Glomerular visceral epithelial cell (primary cell): Measurements from ENCODE around the gene PDZD2.
"Not testable (repeated sequence)": the region's sequence is repeated elsewhere in the genome, so short reads cannot be mapped to it uniquely, and the experiment has no call there.

Experiments used
- DNase-seq: peaks from one replicate; pipeline ENCODE4 v3.0.0-alpha.2; 2016; ENCODE audit errors: extremely low spot score

Gene PDZD2

DNA sequence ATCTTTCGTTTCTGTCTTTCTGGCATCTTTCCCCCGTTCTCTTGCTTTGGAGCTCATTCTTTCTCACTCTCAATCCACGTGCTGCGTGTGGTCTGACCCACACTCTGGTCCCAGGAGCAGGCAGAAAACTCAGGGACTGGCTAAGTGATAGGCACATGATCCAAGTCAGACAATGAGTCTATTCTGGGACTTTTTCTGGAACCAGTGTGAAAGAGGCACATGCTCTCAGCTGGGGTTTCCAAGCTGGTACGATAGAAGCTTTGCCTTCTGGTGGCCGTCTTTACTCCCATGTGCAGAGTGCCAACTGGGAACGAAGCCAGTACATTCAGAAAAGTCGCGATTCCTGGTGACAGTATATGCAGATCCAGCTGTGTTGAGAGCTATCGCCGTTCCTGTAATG lies 94.4 kb downstream of the PDZD2 start:
- DNase-seq, result no peak

DNA sequence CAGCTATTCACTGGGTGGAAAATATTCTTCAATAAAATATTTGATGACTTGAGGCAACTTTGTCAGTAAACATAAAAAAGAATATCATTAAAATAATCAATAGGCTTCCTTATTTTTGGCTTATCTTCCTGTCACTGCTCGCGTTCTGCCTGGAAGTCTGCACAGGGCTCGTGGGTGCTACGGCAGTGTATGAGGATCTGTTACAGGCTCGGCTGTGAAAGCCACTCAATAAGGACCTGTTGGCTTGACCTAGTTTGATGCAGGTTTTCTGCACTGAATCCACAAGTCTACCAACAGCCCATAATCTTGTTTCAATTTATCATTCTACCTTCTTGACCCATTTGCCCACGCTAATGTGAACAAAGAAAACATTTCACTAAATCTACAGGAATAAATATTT lies 97.2 kb downstream of the PDZD2 start:
- no peak for DNase-seq

DNA sequence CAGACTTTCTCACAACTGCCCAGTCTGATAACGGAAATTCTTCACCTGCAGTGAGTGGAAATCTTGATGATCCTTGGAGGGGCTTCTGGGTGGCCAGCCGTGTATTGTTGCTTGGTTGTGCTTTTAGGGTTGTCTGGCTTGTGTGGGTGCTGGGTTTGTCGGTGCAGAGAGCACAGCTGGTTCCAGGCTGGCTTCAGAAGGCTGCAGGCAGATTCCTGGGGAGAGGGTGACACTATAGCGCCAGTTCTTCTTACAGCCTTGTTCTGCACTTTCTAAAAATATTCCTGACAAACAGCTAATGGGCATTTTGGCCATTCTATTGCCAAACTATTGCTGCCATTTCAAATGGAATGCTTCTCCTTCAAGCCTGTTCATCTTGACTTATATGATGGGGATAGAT lies 99.3 kb downstream of the PDZD2 start:
- DNase-seq, result no peak

DNA sequence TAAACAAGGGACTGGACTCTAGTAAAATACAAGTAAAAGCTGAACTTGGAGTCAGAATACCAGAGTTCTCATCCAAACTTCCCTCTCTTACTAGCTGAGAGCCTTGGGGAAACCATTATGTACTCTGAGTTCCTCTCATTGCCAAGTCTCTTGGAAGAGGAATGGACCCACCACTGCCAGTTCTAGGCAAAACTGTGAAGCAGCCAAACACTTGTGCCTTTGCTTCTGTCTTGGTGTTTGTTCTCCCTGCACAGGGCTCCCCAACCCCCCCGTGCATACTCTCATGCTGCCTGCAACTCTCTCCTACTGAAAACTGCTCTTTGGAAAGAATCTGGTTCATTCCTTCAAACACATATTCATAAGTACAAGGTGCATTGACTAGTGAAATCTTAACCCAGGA lies 102.6 kb downstream of the PDZD2 start:
- DNase-seq, result no peak

DNA sequence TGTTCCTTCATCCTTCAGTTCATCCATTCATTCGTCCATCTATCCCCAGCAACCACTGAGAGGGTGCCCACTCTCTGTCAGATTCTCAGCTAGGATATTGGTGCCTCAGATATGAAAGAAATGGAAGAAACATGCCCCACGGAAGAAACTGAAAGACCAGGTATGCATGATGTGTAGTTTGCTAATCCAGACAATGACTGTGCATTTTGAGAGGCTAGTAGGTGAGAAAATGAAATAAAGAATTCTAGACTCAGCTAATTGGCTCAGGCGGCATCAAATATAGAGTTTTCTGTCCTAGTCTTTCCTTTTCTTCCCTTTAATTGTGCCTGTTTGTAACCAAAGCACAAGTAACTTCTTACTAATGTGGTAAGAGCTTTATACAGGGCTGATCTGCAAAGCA lies 104.7 kb downstream of the PDZD2 start:
- no peak for DNase-seq

DNA sequence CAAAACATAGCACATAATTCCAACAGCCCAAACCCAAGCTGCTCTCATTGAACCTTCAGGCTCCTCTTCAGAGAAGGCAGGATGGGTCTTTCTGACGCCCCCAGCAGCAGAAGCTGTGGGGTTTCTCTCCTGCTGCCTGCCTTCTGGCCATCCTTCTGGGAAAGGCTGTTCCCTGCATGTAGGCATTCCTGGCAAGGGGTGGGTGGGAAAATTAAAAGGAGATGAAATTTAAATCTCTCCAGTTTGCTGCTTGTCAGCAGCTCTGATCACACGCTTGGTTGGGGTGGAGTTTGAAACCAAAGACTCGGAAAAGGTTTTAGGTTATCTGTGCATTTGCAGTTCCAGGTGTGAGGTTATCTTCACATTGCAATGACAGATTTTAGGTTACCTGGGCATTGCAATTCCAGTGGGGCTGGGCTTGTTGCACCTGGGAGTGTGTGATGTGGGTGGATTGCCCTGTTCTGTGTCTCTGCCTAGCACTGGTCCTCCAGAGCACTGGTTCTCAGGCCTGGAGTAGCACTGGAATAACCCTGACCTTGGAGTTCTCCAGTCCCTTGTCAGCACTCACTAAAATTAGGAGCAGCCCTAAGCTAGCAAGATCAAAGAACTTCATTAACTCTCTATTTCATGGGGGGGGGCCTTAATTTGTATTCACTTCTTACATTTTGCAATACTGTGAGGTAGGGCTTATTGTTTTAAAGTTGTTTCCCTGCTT lies 109.7 kb downstream of the PDZD2 start:
- DNase-seq, result no peak

DNA sequence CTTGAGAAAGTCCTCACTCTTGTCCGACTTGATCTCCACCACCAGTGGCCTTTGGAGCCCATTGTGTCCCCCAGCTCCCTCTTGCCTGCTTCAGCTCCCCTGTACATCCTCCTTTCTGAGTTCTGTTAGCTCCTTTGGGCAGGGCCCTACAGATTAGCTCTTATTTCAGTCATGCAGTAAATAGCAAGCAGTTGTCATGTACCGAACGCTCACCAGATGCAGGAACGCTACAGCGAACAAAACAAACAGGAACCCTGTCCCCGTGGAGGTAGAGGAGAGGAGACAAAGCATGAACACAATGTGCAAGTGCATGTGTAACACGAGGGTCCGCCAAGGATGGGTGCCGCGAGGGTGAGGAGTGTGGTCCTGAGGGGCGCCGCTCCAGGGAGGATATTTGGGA lies 111.3 kb downstream of the PDZD2 start:
- DNase-seq, result no peak

DNA sequence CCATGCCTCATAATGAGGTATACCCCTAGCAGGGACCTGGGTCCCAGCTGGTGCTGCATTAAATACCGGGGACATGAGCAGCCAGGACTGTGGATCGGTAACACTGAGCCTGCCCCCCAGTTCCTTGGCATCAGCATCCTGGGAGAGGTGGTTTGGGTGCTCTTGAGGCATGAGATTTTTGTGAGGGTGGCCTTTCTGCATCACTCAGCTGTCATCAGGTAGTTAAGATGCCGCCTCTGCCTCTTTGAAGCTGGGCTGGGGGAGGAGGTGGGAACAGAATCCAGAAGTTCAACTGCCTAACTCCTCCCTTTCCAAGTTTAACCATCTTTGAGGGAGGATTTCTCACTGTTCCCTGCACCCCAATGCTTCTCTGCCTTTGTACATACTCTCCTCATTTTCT lies 112.7 kb downstream of the PDZD2 start:
- DNase-seq, result no peak

DNA sequence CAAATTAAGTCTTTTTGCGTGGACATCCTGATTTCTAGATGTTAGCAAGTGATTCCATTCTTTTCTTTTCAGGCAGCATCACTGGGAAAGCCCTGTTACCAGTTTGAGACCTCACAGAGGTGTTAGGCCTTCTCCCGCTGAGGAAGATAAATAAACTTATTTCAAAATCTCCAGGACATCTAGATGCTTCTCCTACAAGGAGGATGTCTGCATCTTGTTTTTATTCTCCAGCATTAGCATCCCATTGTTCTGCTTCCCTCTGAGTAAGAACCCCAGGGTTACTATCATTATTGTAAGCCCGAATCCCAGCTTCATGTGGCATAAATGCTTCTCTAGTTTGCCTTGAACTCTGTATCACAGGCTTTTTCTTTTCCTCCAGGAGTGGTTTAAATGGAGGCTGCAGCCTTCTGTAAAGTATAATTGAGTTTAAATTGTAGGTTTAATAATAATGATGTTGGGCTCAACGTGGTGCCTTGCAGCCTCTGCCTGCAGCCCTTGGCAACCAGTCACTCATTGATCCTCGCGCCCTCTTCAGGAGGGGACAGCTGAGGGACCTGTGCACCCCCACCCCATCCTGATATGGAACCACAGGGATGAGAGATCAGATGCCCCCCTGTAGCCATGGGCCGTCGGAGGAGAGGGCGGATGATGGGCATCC lies 114.9 kb downstream of the PDZD2 start:
- no peak for DNase-seq

DNA sequence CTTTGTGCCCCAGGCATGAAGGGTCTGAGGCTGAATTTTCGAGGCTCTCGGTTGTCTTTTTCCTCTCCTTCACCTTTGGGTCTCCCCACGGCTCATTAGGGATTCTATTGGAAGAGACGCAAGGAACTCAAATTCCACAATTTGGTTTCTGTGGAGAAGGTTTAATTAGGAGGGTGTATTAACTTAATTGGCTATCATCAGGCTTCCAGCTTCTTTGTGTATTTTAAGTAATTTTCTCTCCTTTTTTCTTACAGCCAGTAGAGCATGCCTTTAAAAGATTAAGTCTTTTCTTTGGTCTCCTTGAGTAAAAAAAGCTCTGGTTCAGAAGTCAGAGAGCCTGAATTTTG lies 115.4 kb downstream of the PDZD2 start:
- no peak for DNase-seq

DNA sequence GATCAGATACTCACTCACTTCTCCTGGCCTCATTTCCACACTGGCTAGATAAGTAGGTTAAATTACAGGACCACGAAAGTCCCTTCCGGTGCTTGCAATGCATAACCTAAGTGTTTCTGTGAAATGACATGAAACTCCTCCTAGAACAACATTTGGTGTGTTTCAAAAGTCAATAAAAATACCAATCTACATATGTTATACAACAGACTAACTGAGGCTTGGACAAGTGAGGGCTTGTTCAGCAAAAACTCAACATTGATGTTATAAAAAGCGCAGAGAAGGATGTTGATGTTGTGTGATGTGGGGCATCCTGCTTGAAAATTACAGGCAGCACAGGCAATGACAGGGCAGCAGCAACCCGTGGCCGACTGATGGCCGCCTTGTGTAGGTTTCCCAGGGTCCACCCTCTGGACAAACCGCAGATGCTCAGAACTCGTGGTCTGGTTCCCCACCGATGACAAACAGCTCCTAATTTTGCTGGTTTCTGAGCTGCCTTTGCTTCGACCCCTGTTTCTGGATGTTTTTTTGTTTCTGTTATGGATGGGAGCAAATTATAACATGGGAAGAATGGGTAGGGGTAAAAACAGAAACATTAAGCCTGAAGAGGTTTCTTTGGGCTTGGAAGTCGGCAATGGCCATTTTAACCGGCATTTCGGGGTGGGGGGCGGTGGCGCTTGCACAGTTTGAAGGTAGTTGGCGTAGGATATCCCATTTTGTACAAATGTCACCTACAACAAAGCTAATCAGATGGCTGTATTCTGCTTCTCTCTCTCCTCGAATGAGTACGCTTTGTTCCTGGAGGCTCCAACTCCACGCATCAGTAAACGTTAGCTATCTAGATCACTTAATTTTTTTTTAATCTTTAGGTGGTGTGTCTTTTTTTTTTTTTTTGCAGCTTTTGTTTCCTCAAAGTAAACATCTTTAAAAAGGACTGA lies 116.1 kb downstream of the PDZD2 start:
- DNase-seq, result no peak

DNA sequence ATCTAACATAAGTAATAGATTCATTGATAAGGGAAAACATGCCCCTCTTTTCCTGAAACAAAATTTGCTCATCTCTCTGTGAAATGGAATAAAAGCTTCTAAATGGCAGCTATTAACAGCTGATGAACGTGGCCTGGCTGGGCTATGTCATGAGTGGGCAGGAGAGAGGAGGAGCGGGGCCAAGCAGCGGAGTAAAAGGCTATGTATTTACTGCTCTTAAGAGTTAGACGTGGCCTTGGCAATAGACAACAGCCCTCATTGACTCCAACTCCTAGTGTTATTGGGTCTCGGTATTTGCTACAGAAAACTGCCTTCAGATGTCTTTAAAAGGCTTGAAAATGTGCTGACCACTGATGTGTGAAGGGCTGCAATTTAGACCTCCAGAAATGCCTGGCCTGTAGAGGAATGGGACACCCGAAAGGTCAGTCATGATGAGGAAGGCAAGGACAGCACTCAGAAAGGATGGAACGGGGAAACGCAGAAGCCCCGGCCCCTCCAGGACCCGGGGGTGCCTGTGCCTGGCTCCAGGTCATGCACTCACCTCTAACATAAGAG lies 116.8 kb downstream of the PDZD2 start:
- DNase-seq, result no peak

DNA sequence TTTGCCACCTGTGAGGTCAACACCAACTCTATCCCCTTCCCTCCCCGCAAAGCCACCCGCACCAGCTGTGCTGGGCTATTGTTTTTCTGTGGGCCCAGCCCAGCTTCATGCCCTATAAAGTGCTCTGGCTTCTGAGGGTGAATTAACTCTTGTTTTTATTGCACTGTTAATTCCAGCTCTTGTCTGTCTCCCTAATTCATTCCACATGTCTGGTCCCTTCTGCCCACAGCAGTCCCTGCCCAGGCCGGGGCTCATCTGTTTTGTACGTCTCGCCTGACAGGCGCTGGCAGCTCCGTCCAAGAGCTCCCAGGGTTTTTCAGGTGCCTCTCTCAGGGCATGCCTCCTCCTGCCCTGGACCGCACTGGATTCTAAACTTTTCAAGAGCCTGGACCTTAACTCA lies 118.9 kb downstream of the PDZD2 start:
- DNase-seq, result no peak

DNA sequence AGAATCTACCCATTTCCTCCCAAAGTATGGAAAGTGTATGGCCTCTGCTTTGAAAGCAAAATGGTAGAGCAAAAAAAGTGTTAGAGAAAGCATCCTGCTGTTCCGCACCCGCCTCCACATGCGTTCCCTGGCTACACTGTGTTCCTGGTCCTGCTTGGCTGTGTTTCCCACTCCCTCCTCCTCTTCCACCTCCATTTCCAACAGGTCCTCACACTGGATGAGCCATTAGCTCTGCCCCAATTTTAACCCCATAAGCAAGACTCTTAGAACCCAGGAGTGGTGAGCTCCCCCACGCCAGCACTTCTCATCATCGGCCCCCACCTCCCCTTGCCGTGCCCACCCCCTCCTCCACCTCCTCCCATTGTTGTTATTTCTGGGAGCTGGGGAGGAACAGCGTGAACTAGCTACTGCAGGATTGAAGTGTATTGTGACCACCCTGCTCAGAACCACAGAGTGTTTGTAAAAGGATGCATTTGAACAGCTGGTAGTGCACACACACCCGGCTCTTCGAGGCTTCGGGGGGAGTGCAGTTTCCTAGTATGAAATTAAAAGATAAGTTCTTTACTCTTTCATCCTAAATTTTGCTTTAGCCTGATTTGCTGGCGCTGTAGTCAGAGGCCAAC lies 120.0 kb downstream of the PDZD2 start:
- no peak for DNase-seq

DNA sequence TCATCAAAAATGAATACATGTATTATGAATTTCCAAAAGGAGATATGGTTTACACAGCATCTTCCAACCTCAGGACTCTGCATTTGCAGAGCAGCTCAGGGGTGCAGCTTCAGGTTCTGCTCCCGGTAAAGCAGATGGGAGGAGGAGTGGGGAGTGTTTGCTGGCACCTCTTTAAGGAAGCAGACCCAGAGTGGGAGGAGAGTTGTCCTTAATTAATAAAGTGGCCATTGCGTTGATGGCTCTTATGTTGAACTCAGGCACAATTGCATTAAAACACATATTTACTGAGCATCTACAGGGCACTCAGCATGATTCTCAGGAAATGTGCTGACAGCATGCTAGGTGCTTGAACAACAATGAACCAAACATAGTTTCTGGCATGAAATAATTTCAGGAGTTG lies 121.0 kb downstream of the PDZD2 start:
- no peak for DNase-seq

DNA sequence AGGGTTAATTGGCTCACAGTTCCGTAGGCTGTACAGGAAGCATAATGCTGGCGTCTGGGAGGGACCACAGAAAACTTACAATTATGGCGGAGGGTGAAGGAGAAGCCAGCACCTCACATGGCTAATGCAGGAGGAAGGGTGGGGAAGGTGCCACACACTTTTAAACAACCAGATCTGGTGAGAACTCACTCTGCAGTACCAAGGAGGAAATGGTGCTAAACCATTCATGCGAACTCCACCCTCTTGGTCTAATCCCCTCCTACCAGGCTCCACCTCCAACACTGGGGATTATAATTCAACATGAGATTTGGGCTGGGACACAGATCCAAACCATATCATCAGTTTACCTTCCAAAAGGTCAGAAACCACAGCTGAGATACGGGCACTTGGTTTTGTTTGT lies 122.9 kb downstream of the PDZD2 start:
- DNase-seq, result no peak

DNA sequence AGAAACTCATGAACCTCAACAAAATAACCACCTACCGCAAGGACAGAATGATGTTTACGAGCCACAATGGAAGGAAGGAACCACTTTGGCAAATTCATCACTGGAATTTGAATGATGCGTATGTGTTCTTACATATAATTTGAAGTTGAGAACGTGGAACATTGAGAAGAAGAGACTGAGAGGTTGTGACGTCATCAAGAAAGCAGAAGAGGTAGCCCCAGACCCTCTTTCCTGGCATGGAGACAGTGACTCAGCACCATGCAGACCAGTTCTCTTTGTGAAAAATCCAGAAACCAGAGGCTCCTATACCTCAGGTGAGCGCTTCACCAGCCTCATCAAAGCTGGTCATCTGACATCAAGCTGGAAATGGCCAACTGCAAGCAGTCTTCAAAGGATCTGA lies 124.5 kb downstream of the PDZD2 start:
- no peak for DNase-seq

DNA sequence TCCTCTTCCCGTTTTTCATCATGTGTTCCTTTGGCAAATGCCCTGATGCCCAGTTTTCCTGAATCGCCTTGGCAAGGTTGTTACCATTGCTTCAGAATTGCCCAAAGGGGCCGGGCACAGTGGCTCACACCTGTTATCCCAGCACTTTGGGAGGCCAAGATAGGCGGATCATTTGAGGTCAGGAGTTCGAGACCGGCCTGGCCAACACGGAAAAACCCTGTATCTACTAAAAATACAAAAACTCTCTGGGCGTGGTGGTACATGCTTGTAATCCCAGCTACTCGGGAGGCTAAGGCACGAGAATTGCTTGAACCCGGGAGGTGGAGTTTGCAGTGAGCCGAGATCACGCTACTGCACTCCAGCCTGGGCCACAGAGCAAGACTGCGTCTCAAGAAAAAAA lies 125.8 kb downstream of the PDZD2 start:
- DNase-seq, result not testable (repeated sequence)

DNA sequence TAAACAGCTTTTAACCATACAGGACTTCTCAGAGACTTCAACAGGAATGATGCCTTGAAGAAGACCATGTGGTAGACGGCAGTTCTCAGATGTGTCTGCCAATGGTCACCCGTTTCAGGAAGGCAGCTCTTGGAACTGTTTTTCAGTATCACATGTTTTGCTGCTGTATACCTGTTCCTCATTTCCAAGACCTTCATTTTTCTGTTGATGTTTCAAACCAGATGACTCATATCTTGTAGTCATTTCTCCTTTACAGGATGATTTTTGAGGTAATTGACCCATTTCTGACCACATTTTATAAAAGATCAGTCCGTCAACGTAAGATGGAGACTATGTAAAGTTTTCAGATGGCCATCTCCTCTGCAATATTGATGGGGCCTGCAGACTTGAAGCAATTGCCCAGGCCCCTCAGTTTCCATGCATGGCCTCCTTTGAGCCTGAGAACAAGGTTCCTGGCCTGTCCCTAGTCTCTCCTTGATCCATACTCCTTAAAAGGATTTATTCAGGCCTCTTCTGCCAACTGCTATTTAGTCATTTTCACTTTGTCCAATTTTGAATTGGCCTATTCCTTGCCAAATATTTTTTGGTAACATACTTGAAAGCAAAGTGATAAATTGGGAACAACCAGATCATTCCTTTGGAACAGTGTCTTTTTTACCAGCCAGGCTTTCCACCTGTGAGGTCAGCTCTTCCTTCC lies 128.6 kb downstream of the PDZD2 start:
- no peak for DNase-seq

DNA sequence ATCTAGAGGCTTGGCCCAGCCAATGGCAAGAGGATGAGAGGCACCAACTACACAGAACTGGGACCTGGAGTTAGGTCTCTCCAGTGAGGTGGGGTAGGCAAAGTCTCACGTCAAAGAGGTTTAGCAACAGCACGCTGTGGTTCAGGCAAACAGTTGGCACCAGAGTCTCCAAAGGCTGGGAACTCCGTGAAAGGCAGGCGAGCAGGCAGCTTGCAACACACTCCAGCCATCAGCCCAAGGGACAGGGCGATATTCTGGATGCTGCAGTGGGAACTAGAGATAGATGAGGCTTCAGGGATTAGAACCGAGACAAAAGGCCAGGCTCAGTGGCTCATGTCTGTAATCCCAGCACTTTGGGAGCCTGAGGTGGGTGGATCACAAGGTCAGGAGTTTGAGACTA lies 129.1 kb downstream of the PDZD2 start:
- no peak for DNase-seq

DNA sequence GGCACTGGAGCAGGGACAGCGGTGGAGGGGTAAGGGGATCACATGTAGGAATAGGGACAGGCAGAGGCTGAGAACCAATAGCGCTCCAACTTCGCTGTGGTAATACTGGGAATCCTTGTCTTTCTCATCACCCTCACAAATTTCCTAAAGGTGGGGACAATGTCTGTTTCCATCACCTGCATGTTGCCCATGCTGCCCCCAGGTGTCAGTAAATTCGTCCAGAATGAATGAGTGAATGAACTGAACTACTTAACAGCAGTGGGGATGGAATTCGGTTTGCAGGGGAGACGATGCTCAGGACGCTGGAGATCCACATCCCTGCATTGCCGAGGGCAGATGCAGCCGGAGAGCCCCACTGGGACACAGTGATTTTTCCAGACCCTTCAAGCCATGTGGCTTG lies 129.9 kb downstream of the PDZD2 start:
- DNase-seq, result no peak

DNA sequence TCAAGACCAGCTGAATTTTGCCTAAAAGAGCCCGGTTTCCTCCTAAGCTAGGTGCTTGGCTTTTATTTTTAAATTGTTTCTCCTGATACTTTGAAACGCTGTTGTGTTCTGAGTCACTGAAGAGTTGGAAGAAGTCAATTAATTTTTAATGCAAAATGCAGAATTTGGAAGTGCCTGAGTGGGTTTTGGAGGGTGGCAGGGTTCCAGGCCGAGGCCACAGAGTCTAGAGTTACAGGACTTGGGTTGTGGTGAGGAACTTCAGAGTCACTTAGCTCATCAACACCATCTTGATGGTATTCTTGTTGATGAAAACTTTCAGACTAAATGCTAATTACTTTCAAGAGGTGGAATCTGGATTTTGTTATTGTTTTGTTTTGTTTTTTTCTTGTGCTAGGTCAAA lies 130.6 kb downstream of the PDZD2 start:
- no peak for DNase-seq
